ENCODE results near the gene PRR15. TPM values are rescaled to one million over a fixed set of nuclear protein-coding genes. Genes with fewer than 3 reads are reported as not detected.
"Not testable (repeated sequence)": the region's sequence is repeated elsewhere in the genome, so short reads cannot be mapped to it uniquely, and the experiment has no call there.

The PRR15 gene
- polyA plus RNA-seq, result not detected

GRCh38 chr7:29563590-29564495, at the start of gene PRR15:
Gene PRR15 (plus strand): TSS chr7:29563835. CDS start chr7:29566330, 2,495 bp downstream.
- Mint-ChIP-seq H3K9me3 (peaks cover 0 to 3% (median 0%) of the 10 kb centered on the region in 6 donors), H3K36me3 (peaks cover 0 to 7% (median 4%) of the 10 kb centered on the region in 3 donors), H3K27me3 (ENCODE audit: low read depth in 3 of 3) (peaks cover 12 to 26% (median 23%) of the 10 kb centered on the region in 3 donors), H3K4me3 (peak within 1 kb of the TSS; percentile 21 to 77 (median 69)), H3K27ac (no peak within 1 kb of the TSS), H3K4me1 (peaks cover 21 to 31% of the 10 kb centered on the region in 2 donors)
- no peak for DNase-seq

GRCh38 chr7:29516491-29516890, 47.1 kb upstream of the PRR15 start:
- H3K4me1 Mint-ChIP-seq, result no peaks in the 10 kb centered on the region
- H3K27ac Mint-ChIP-seq, result no peak overlapping the region
- no peak overlapping the region for H3K4me3 Mint-ChIP-seq
- peaks cover 0 to 8% (median 6%) of the 10 kb centered on the region in 6 donors for H3K9me3 Mint-ChIP-seq
- DNase-seq, result no peak
- H3K27me3 Mint-ChIP-seq (ENCODE audit: low read depth in 3 of 3), result peaks cover 0 to 3% (median 1%) of the 10 kb centered on the region in 3 donors
- peaks cover 32 to 45% (median 40%) of the 10 kb centered on the region in 3 donors for H3K36me3 Mint-ChIP-seq

GRCh38 chr7:29518616-29519015, 45.0 kb upstream of the PRR15 start:
- peaks cover 0 to 10% (median 5%) of the 10 kb centered on the region in 3 donors for H3K27me3 Mint-ChIP-seq (ENCODE audit: low read depth in 3 of 3)
- peaks cover 24 to 38% (median 30%) of the 10 kb centered on the region in 3 donors for H3K36me3 Mint-ChIP-seq
- H3K9me3 Mint-ChIP-seq, result peaks cover 0 to 24% (median 13%) of the 10 kb centered on the region in 6 donors
- H3K27ac Mint-ChIP-seq, result no peak overlapping the region
- H3K4me1 Mint-ChIP-seq, result no peaks in the 10 kb centered on the region
- no peak for DNase-seq
- H3K4me3 Mint-ChIP-seq, result no peak overlapping the region

GRCh38 chr7:29523728-29524127, 39.9 kb upstream of the PRR15 start:
- Mint-ChIP-seq H3K27ac (no peak overlapping the region), H3K36me3 (peaks cover 18 to 26% (median 19%) of the 10 kb centered on the region in 3 donors), H3K27me3 (ENCODE audit: low read depth in 3 of 3) (peaks cover 4 to 13% (median 5%) of the 10 kb centered on the region in 3 donors), H3K4me3 (no peak overlapping the region), H3K9me3 (peaks cover 5 to 27% (median 14%) of the 10 kb centered on the region in 6 donors), H3K4me1 (no peaks in the 10 kb centered on the region)
- no peak for DNase-seq

GRCh38 chr7:29527505-29528108, 36.0 kb upstream of the PRR15 start:
- H3K9me3 Mint-ChIP-seq, result peaks cover 11 to 41% (median 22%) of the 10 kb centered on the region in 6 donors
- peaks cover 3 to 5% (median 4%) of the 10 kb centered on the region in 3 donors for H3K36me3 Mint-ChIP-seq
- H3K27ac Mint-ChIP-seq, result no peak overlapping the region
- no peak overlapping the region for H3K4me3 Mint-ChIP-seq
- no peak for DNase-seq
- H3K27me3 Mint-ChIP-seq (ENCODE audit: low read depth in 3 of 3), result peaks cover 4 to 12% (median 5%) of the 10 kb centered on the region in 3 donors
- H3K4me1 Mint-ChIP-seq, result no peaks in the 10 kb centered on the region

GRCh38 chr7:29528526-29528925, 35.1 kb upstream of the PRR15 start:
- H3K27ac Mint-ChIP-seq; H3K36me3 Mint-ChIP-seq; H3K27me3 Mint-ChIP-seq (ENCODE audit: low read depth in 3 of 3); DNase-seq; H3K4me3 Mint-ChIP-seq; H3K4me1 Mint-ChIP-seq: not testable (repeated sequence)
- peaks cover 9 to 34% (median 21%) of the 10 kb centered on the region in 6 donors for H3K9me3 Mint-ChIP-seq

- Mint-ChIP-seq H3K9me3 (peaks cover 0 to 4% (median 1%) of the 10 kb centered on the region in 6 donors), H3K4me3 (no peak overlapping the region), H3K27ac (no peak overlapping the region), H3K4me1 (no peaks in the 10 kb centered on the region), H3K36me3 (no peaks in the 10 kb centered on the region), H3K27me3 (ENCODE audit: low read depth in 3 of 3) (peaks cover 0 to 8% (median 5%) of the 10 kb centered on the region in 3 donors)
- no peak for DNase-seq
Measured at GRCh38 chr7:29538389-29538788, 25.2 kb upstream of the PRR15 start.

- Mint-ChIP-seq H3K4me3 (no peak overlapping the region), H3K27me3 (ENCODE audit: low read depth in 3 of 3) (peaks cover 4 to 8% (median 7%) of the 10 kb centered on the region in 3 donors), H3K27ac (no peak overlapping the region), H3K4me1 (no peaks in the 10 kb centered on the region), H3K9me3 (peaks cover 0 to 7% (median 3%) of the 10 kb centered on the region in 6 donors), H3K36me3 (no peaks in the 10 kb centered on the region)
- no peak for DNase-seq
Measured at GRCh38 chr7:29539471-29539870, 24.2 kb upstream of the PRR15 start.

GRCh38 chr7:29547421-29547820, 16.2 kb upstream of the PRR15 start:
- no peak for DNase-seq
- Mint-ChIP-seq H3K9me3 (peaks cover 0 to 7% (median 2%) of the 10 kb centered on the region in 6 donors), H3K27me3 (ENCODE audit: low read depth in 3 of 3) (peaks cover 4 to 18% (median 7%) of the 10 kb centered on the region in 3 donors), H3K36me3 (no peaks in the 10 kb centered on the region), H3K27ac (no peak overlapping the region), H3K4me3 (no peak overlapping the region), H3K4me1 (no peaks in the 10 kb centered on the region)

- Mint-ChIP-seq H3K9me3 (peaks cover 0 to 2% (median under 1%) of the 10 kb centered on the region in 6 donors), H3K27me3 (ENCODE audit: low read depth in 3 of 3) (peaks cover 1 to 15% (median 2%) of the 10 kb centered on the region in 3 donors), H3K36me3 (no peaks in the 10 kb centered on the region), H3K4me1 (no peaks in the 10 kb centered on the region), H3K27ac (no peak overlapping the region), H3K4me3 (no peak overlapping the region)
- DNase-seq, result no peak
Measured at GRCh38 chr7:29548823-29549222, 14.8 kb upstream of the PRR15 start.

GRCh38 chr7:29552392-29552791, 11.2 kb upstream of the PRR15 start:
- H3K4me1 Mint-ChIP-seq, result no peaks in the 10 kb centered on the region
- peaks cover 0 to 6% (median 0%) of the 10 kb centered on the region in 6 donors for H3K9me3 Mint-ChIP-seq
- H3K27me3 Mint-ChIP-seq (ENCODE audit: low read depth in 3 of 3), result peaks cover 0 to 15% (median 9%) of the 10 kb centered on the region in 3 donors
- DNase-seq, result no peak
- no peaks in the 10 kb centered on the region for H3K36me3 Mint-ChIP-seq
- no peak overlapping the region for H3K4me3 Mint-ChIP-seq
- no peak overlapping the region for H3K27ac Mint-ChIP-seq

GRCh38 chr7:29555061-29555460, 8.6 kb upstream of the PRR15 start:
- H3K27me3 Mint-ChIP-seq (ENCODE audit: low read depth in 3 of 3), result peaks cover 2 to 18% (median 15%) of the 10 kb centered on the region in 3 donors
- no peak overlapping the region for H3K27ac Mint-ChIP-seq
- DNase-seq, result no peak
- H3K36me3 Mint-ChIP-seq, result no peaks in the 10 kb centered on the region
- no peak overlapping the region for H3K4me3 Mint-ChIP-seq
- no peaks in the 10 kb centered on the region for H3K4me1 Mint-ChIP-seq
- peaks cover 0 to 6% (median 0%) of the 10 kb centered on the region in 6 donors for H3K9me3 Mint-ChIP-seq

GRCh38 chr7:29556405-29557195, 7.0 kb upstream of the PRR15 start:
- H3K9me3 Mint-ChIP-seq, result peaks cover 0 to 6% (median 0%) of the 10 kb centered on the region in 6 donors
- no peak overlapping the region for H3K4me3 Mint-ChIP-seq
- H3K27me3 Mint-ChIP-seq (ENCODE audit: low read depth in 3 of 3), result peaks cover 9 to 23% (median 18%) of the 10 kb centered on the region in 3 donors

More at GRCh38 chr7:29556405-29557195, 7.0 kb upstream of the PRR15 start:
- H3K27ac Mint-ChIP-seq, result no peak overlapping the region
- DNase-seq, result no peak
- H3K36me3 Mint-ChIP-seq, result peaks cover 0 to 4% (median 0%) of the 10 kb centered on the region in 3 donors
- H3K4me1 Mint-ChIP-seq, result peaks cover 0 to 6% of the 10 kb centered on the region in 2 donors
